GM19193 (cell line): ENCODE measurements around the gene NRCAM.

Experiments
- POLR2A ChIP-seq: IDR thresholded peaks from 4 replicates; pipeline ENCODE4 v1.6.1; 2011; ENCODE audit not compliant: insufficient read depth, insufficient read length; ENCODE audit errors: extremely low read depth

Gene NRCAM

DNA sequence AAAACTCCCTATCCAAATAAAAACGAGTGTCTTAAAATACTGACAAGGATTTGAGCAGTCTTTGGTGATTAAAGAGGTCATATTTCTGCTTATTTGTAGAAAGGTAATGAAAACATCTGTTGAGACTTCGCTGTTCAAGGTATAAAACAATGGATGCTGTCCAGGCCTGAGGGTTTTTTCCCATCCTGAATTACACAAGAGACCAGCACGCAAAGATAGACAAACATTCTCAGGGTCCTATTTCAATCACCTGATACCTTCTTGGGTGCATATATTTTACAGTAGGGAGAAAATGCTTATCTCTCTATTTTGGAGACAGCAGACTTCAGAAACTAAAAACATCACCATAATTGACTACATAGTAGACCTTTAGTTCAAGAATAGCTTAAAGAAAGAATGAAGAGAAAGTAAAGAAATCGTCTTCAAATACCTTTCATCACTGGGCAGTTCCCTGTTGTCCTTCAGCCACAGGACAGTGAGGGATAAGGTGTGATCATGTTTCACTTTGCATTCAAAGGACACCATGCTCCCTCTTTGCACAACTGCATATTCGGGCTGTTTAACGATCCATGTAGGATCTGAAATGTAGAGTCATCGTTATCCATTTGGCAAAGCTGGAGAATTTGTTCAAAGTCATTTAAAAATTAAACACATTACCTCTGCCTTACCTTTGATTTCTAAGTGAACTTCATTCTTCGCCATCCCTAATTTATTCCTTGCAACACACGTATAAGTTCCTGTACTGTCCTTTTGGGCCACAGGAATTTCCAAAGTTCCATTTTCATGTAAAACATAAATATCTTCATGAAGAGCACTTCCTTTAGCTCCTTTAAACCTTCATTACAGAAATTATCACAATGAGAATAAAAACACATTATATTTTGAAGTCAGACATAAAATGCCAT is 262.4 kb downstream of the NRCAM start:
- TF ChIP-seq POLR2A: no peak

- no peak for TF ChIP-seq POLR2A
These were observed 265.3 kb downstream of the NRCAM start for GRCh38 chr7:108190891-108191290.

GRCh38 chr7:108189733-108190388 is 266.4 kb downstream of the NRCAM start:
- no peak for TF ChIP-seq POLR2A

DNA sequence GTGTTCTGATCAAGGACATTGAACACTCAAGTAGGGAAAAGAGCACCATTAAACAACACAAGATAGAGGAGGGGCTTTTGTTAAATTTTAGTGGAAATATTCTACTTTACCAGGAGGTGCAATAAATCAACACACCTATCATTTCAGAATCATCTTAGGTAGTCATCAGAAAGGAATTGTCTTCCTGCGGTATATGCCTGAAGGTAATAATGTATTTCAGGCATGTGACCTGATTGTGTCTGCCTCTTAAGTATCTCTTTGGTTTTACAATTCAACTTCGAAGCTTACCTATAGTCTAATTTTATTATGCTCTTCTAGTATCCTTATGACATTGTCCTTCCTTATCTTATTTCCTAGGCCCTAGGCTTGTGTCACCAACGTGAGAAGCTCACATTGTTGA is 267.5 kb downstream of the NRCAM start:
- TF ChIP-seq POLR2A: no peak

DNA sequence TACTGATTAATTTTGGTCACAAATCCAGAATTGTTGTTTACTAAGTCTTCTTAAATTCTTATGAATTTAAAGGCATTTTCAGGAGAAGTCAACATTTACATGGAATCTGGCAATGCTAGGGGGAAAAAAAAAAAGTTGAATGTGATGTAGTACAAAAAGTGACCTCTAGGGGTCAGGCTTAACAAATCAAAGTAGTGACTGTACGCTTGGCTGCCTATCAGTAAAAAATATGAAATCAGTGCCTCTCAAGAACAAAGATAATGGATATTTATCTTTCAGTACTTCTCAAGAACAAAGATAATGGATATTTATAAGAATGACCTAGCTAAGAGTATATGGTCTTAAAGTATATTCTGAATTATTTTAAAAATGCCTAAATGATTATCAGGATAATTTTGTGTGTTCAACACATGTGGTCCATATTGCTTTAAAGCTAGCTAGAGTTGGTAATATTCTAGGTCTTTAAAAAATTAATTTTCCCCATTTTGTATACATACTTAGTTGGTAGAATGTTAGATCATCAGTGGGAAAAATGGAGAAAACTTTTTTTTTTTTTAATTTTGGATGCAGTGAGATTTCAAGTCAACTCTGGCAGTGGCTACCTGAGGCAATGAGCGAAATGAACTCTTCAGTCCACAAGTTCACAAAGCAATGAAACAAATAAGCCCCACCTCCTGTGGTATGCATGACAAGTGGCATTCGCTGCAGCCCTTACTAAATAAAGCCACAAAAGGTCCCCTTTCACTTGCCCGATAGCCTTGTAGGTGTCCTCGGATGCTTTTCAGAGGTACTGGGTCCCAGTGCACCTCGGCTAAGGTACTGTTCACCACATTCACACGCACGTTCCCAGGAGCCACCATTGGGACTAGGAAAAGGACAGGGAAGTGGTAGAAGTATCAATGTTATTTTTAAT is 274.9 kb downstream of the NRCAM start:
- TF ChIP-seq POLR2A: no peak

- TF ChIP-seq POLR2A: no peak
These were observed 277.8 kb downstream of the NRCAM start for GRCh38 chr7:108178398-108178797.

DNA sequence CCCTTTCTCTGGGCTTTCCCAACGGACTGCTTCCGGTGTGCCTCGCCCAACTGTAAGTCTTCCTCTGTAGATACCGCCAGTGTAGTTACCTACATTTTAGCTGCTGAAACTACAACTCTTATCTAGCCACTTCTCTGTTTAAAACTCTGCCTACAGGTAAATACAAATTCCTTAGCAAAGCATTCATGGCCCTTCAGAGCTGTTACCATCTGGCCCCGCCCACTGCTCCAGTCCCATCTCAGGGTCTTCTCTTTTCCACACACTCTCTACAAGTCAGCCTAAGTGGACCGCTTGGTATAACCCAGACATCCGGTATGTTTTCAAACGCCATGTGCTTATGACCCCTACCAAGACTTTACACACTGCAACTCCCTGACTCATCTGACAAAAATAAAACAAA is 285.1 kb downstream of the NRCAM start:
- TF ChIP-seq POLR2A: no peak

GRCh38 chr7:108170251-108170650 is 286.0 kb downstream of the NRCAM start:
- TF ChIP-seq POLR2A: no peak

DNA sequence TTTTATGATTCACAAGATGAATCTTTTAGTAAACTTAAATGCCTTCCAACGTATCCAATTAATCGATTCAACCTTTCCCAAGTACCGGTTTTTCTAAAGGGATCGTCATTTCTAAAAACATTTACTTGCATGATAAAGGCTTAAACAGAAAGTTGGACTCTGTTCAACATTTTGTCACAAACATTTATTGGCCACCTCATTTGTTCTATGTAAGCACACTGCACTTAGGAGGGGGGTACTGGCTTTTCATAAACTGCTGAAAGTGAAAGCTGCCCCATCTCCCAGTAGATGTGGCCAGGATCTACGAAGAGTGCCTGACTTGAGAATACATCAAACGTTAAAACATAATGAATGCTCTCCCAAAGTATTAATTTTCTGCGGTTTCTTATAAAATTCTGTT is 288.8 kb downstream of the NRCAM start:
- no peak for TF ChIP-seq POLR2A

- TF ChIP-seq POLR2A: no peak
These were observed 289.5 kb downstream of the NRCAM start for GRCh38 chr7:108166687-108167086.

DNA sequence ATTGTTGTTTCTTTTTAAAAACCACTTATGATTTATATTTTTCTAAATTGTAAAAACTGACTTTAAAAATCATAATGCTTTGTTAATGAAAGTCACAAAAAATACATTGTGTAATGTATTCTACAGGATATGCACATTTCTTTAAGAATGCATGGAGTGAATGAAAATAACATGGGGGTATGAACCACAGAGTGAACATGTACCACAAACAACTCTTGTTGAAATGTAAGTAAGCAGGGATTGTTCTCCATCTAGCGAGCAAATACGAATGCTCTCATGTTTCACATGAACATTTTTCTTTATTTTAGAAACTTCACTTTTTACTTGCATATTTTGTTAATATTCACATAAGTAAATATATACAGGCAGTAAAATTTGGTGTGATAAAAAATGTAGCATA is 290.5 kb downstream of the NRCAM start:
- TF ChIP-seq POLR2A: no peak

GRCh38 chr7:108164946-108165345 is 291.3 kb downstream of the NRCAM start:
- no peak for TF ChIP-seq POLR2A

- TF ChIP-seq POLR2A: no peak
These were observed 291.9 kb downstream of the NRCAM start for GRCh38 chr7:108164342-108164741.

GRCh38 chr7:108158776-108159175 is 297.5 kb downstream of the NRCAM start:
- TF ChIP-seq POLR2A: no peak

DNA sequence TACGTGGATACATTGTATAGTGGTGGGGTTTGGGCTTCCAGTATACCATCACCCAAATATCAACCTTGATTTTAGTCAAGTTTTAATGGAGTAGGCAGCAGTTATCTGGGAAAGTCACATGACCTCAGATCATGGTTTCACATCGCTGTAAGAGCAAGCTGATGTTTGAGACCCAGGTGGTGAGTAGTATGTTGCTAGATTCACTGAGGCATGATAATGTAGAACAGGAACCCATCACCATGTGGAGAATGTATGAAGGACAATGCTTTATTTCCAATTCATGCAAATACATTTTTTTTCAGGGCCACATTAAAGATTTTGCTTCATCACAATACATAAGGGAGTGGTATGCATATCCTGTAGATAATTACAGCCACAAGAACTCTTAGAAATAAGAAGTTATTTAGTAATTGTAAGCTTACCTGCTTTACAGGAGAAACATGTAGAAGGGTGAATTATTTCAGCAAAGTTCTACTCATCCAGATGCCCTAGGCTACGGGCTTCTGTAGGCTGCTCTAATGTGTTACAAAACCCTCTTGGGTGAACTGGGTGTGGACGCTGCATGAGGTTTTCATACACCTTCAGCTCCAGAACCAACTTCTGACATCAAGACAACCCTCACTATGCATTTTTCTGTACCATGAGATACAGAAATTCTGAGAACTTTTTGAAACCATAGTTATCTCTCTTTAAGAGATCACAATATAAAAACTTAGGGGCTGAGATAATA is 298.5 kb downstream of the NRCAM start:
- no peak for TF ChIP-seq POLR2A

DNA sequence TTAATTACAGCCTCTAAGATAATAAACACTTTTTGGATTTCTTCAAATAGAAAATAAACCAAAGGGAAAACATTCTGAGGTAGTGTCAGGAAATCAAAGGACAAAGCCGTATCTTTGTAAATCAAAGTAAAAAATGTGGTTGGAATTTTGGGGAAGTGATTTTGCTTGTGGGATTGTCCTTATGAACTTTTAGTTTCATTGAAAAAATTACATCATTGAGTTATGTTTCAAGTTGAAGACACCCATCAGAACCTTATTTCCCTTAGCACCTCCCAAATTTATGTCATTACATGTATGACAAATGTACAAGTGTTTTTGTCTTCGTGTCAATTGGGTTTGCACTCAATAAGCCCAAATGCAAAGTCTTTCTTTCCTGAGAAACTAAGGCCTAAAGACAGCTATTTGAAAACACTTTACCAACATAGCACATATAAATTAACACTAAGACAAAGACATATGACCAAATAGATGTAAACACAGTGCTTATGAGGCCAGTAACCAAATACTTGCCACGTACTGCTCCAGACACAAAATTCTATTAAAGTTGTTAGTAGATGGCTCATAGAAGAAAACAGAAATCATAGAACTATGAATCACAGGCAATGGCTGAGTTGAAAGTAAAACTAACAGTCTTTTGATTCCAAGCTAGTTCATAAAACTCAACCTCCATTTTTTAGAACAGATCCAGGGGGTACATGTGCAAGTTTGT is 299.2 kb downstream of the NRCAM start:
- TF ChIP-seq POLR2A: no peak
